HL-60 (cell line): ENCODE data around the gene PARP3.

ENCODE experiments used
- POLR2AphosphoS5 ChIP-seq: IDR thresholded peaks from 2 replicates; pipeline ENCODE4 v1.6.1; 2012; ENCODE audit warnings: low read depth
- TF ChIP-seq, protein P1 (sequence below): IDR thresholded peaks from one replicate; pipeline ENCODE4 v1.5.1; 2011; ENCODE audit warnings: low read length, control low read depth, inconsistent platforms; ENCODE audit not compliant: insufficient read depth

DNA sequence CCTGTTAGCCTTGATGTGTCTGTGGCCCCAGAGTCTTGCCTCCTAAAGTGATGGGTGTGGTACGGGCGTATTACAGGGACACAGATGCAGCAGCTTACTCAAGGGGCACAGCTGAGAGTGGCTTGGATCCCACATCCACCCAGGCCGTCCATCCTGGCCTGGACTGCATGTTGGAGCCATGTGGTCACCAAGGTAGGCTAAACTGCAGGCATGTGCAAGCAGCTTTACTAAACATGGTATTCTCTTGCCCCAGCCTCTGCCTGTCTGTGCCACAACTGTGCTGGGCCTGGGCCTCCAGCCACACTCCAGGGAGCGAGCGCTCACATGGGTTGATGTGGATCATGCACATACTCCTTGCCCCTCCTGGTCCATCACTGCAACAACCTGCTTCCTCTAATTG, 7.0 kb downstream of the PARP3 start:
- TF ChIP-seq, protein P1, sequence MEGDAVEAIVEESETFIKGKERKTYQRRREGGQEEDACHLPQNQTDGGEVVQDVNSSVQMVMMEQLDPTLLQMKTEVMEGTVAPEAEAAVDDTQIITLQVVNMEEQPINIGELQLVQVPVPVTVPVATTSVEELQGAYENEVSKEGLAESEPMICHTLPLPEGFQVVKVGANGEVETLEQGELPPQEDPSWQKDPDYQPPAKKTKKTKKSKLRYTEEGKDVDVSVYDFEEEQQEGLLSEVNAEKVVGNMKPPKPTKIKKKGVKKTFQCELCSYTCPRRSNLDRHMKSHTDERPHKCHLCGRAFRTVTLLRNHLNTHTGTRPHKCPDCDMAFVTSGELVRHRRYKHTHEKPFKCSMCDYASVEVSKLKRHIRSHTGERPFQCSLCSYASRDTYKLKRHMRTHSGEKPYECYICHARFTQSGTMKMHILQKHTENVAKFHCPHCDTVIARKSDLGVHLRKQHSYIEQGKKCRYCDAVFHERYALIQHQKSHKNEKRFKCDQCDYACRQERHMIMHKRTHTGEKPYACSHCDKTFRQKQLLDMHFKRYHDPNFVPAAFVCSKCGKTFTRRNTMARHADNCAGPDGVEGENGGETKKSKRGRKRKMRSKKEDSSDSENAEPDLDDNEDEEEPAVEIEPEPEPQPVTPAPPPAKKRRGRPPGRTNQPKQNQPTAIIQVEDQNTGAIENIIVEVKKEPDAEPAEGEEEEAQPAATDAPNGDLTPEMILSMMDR = no peak
- no peak for TF ChIP-seq POLR2AphosphoS5
